B cell (primary cell): ENCODE measurements around the gene IGF2BP3. TPM values are rescaled to one million over a fixed set of nuclear protein-coding genes. Genes with fewer than 3 reads are reported as not detected.
"Not testable (repeated sequence)": the region's sequence is repeated elsewhere in the genome, so short reads cannot be mapped to it uniquely, and the experiment has no call there.

Experiments used
- ATAC-seq: fragments of 200-7000 bp; cut with Tn5 transposase; one replicate; pipeline ENCODE4 v1.10.0; 2021; ENCODE audit warnings: low read depth, mild to moderate bottlenecking, moderate number of reproducible peaks, moderate library complexity
- CTCF ChIA-PET: fragments of 350-600 bp; sonication (Branson Sonifier 250); formaldehyde crosslinking; loops from one replicate; lab custom pipeline; 2021; ENCODE audit warnings: antibody characterized with exemption, inconsistent platforms; lab: Charles Lee
- POLR2A ChIA-PET: fragments of 350-600 bp; sonication (Branson Sonifier 250); formaldehyde crosslinking; loops from one replicate; lab custom pipeline; 2021; ENCODE audit warnings: antibody characterized with exemption; lab: Charles Lee
- DNase-seq: peaks from one replicate; pipeline ENCODE4 v3.0.0; 2013
- H2AFZ ChIP-seq: 2 replicates; pipeline ENCODE4 v1.6.1; 2012; ENCODE audit warnings: mild to moderate bottlenecking, low read depth, low read length; ENCODE audit not compliant: insufficient read depth, poor library complexity, severe bottlenecking
- H3K27ac ChIP-seq, 2 donors: 1 replicate in 1 of 2; 2 replicates in 1 of 2; pipeline ENCODE4 v1.5.1; 2012 to 2013; ENCODE audit warnings: low read length in 2 of 2, mild to moderate bottlenecking in 2 of 2, moderate library complexity in 1 of 2
- H3K27me3 ChIP-seq, 4 experiments: fragments of 200-600 bp in 1 of 4; sonication (generic) in 1 of 4; replicated peaks in 1 of 4; 1 replicate in 2 of 4; 2 replicates in 2 of 4; pipeline versions ENCODE4 v1.6.1 to v1.7.0; 2013 to 2016; ENCODE audit warnings: low read length in 3 of 4, mild to moderate bottlenecking in 2 of 4, mixed read lengths in 1 of 4, moderate library complexity in 1 of 4; ENCODE audit not compliant: insufficient read depth in 4 of 4, control insufficient read depth in 3 of 4; ENCODE audit errors: control extremely low read depth in 1 of 4
- H3K36me3 ChIP-seq, 2 experiments: replicated peaks in 1 of 2; 1 replicate in 1 of 2; 2 replicates in 1 of 2; pipeline versions ENCODE4 v1.6.1 to v1.7.1; 2013; ENCODE audit warnings: low read length in 1 of 2; ENCODE audit not compliant: insufficient read depth in 2 of 2, control insufficient read depth in 1 of 2; ENCODE audit errors: control extremely low read depth in 1 of 2, extremely low read depth in 1 of 2
- H3K4me1 ChIP-seq, 2 donors: fragments of 200-600 bp in 1 of 2; sonication (generic) in 1 of 2; 1 replicate in 1 of 2; 2 replicates in 1 of 2; pipeline versions ENCODE4 v1.5.1 to v1.6.1; 2013 to 2017; ENCODE audit warnings: low read length in 2 of 2; ENCODE audit not compliant: control insufficient read depth in 2 of 2, insufficient read depth in 2 of 2
- H3K4me2 ChIP-seq: replicated peaks from 2 replicates; pipeline ENCODE3; 2012; ENCODE audit warnings: mild to moderate bottlenecking, low read depth, low read length; ENCODE audit not compliant: poor library complexity, severe bottlenecking
- H3K4me3 ChIP-seq, 5 experiments: fragments of 200-600 bp in 1 of 5; sonication (generic) in 1 of 5; 1 replicate in 3 of 5; 2 replicates in 2 of 5; pipeline versions ENCODE4 v1.5.1 to v1.7.0; 2011 to 2016; ENCODE audit warnings: low read length in 4 of 5, mild to moderate bottlenecking in 4 of 5, low read depth in 2 of 5, control low read depth in 1 of 5, moderate library complexity in 1 of 5; ENCODE audit not compliant: insufficient read depth in 1 of 5; ENCODE audit errors: control extremely low read depth in 1 of 5, extremely low read depth in 1 of 5
- H3K79me2 ChIP-seq: fragments of 200-600 bp; sonication (generic); one replicate; pipeline ENCODE4 v1.6.0; 2016; ENCODE audit warnings: low read length; ENCODE audit not compliant: control insufficient read depth, insufficient read depth
- H3K9ac ChIP-seq: fragments of 200-600 bp; sonication (generic); 2 replicates; pipeline ENCODE4 v1.6.1; 2017; ENCODE audit warnings: mild to moderate bottlenecking, low read length, moderate library complexity
- H3K9me3 ChIP-seq, 3 donors: one replicate each; pipeline versions ENCODE4 v1.6.1 to v1.7.1; 2013; ENCODE audit warnings: low read length in 2 of 3; ENCODE audit not compliant: control insufficient read depth in 2 of 3, insufficient read depth in 1 of 3; ENCODE audit errors: control extremely low read depth in 1 of 3
- H4K20me1 ChIP-seq: 2 replicates; pipeline ENCODE4 v1.6.0; 2012; ENCODE audit warnings: mild to moderate bottlenecking, low read length; ENCODE audit not compliant: insufficient read depth, control insufficient read depth, poor library complexity, severe bottlenecking
- H3K27ac Mint-ChIP-seq: one replicate; pipeline ENCODE4 v1.8.0; 2021; ENCODE audit warnings: mixed read lengths
- H3K27me3 Mint-ChIP-seq: one replicate; pipeline ENCODE4 v1.8.0; 2021; ENCODE audit warnings: mixed read lengths
- H3K4me1 Mint-ChIP-seq: one replicate; pipeline ENCODE4 v1.8.0; 2021; ENCODE audit warnings: mixed read lengths
- H3K4me3 Mint-ChIP-seq: one replicate; pipeline ENCODE4 v1.8.0; 2021; ENCODE audit warnings: mixed read lengths
- H3K9me3 Mint-ChIP-seq: one replicate; pipeline ENCODE4 v1.8.0; 2022; ENCODE audit warnings: mixed read lengths; ENCODE audit not compliant: insufficient read depth
- EZH2 ChIP-seq: IDR thresholded peaks from 2 replicates; pipeline ENCODE4 v1.6.1; 2012; ENCODE audit warnings: borderline replicate concordance, low read depth, mild to moderate bottlenecking, moderate library complexity, low read length; ENCODE audit not compliant: insufficient read depth, poor library complexity, severe bottlenecking
- WGBS: methylation state at CpG from one replicate; pipeline ENCODE4 v1.1.5; 2013; ENCODE audit warnings: missing lambda C conversion rate; ENCODE audit not compliant: insufficient coverage; 5-methylcytosine and 5-hydroxymethylcytosine counted together
- intact Hi-C: fragments of 100-400 bp; cut with micrococcal nuclease; formaldehyde crosslinking; loops from one replicate; pipeline ENCODE4 v1.10.0; 2022
- polyA plus RNA-seq: library from polyadenylated mRNA; depleted of rRNA; stranded (reverse); fragments of >200 nt; gene quantifications from 2 replicates; pipeline ENCODE4 v1.2.3, GENCODE V29; 2012
- total RNA-seq, 2 donors: library from RNA; stranded (reverse); fragments of 120-200 nt in 1 of 2; gene quantifications; 1 replicate in 1 of 2; 2 replicates in 1 of 2; pipeline versions ENCODE4 v1.2.3 to v1.2.4, GENCODE V29; 2013 to 2022

Gene IGF2BP3
- total and polyA plus RNA-seq, 2 donors (not counting 1 experiment from before 2014, with no cell fraction given), result 0.63 to 10.0 TPM

DNA sequence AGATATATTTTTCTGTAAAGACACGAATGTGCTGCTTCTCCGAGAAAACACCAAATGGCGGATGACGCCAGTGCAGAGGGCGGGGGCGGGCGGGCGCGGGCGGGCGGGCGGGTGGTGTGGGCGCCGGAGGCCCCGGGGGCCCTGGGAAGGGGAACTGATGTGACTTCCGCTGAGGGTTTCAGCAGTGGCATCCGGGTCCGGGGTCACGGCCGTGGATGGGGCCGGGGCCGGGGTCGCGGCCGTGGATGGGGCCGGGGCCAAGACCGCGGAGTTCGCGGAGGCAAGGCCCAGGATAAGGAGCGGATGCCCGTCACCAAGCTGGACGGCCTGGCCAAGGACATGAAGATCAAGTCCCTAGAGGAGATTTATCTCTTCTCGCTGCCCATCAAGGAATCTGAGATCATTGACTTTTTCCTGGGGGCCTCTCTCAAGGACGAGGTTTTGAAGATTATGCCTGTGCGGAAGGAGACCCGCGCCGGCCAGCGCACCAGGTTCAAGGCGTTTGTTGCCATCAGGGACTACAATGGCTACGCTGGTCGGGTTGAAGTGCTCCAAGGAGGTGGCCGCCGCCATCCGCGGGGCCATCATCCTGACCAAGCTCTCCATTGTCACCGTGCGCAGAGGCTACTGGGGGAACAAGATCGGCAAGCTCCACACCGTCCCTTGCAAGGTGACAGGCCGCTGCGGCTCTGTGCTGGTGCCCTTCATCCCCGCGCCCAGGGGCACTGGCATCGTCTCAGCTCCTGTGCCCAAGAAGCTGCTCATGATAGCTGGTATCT lies 20.3 kb upstream of the IGF2BP3 start:
- DNase-seq, result peak; percentile 78
- Mint-ChIP-seq H3K27ac (peak overlapping the region; percentile 87), H3K4me3 (peak overlapping the region; percentile 88), H3K4me1 (peaks cover 8% of the 10 kb centered on the region), H3K27me3 (no peaks in the 10 kb centered on the region), H3K9me3 (no peaks in the 10 kb centered on the region)
- peak overlapping the region; percentile 77 for H3K9ac ChIP-seq
- peaks cover 0 to 6% (median 0%) of the 10 kb centered on the region in 3 donors for H3K9me3 ChIP-seq
- whole genome bisulfite sequencing, result 29% methylated on average over 52 of the region's 56 CpGs
- intact Hi-C loops, result loop anchor here (2.0 kb wide), 1 partner anchor 16 kb away; no protein-coding TSS in a partner anchor
- peak overlapping the region in 1 of 2 donors; percentile 62 for H3K27ac ChIP-seq
- ChIA-PET POLR2A (interaction anchor here (0.9 kb wide), 2 partner anchors 41 to 191 kb away, joined by 3 to 5 read pairs; partner anchors contain the start of gene MALSU1), CTCF (interaction anchor here (0.8 to 2.1 kb wide), 2 partner anchors 16 to 133 kb away, joined by 4 read pairs; no protein-coding TSS in a partner anchor)
- H2AFZ ChIP-seq, result peak overlapping the region; percentile 78
- H3K4me1 ChIP-seq, result peaks cover 5 to 11% of the 10 kb centered on the region in 2 donors
- no peaks in the 10 kb centered on the region for H4K20me1 ChIP-seq
- H3K4me3 ChIP-seq, result peak overlapping the region in 4 of 5 experiments; percentile 64 to 82 (median 75)
- no peaks in the 10 kb centered on the region for H3K36me3 ChIP-seq
- no peak for TF ChIP-seq EZH2
- no peaks in the 10 kb centered on the region for H3K27me3 ChIP-seq
- peaks cover 6% of the 10 kb centered on the region for H3K79me2 ChIP-seq
- ATAC-seq, result peak; percentile 91
- H3K4me2 ChIP-seq, result peak overlapping the region; percentile 76

DNA sequence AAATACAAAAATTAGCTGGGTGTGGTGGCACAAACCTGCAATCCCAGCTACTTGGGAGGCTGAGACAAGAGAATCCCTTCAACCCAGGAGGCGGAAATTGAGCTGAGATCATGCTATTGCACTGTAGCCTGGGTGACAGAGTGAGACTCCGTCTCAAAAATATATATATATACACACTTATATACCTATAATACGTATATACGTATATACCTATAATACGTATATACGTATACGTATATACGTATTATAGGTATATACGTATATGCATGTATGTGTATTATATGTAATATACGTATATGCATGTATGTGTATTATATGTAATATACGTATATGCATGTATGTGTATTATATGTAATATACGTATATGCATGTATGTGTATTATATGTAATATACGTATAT lies 18.4 kb upstream of the IGF2BP3 start:
- 100% methylated on average over 1 of the region's 13 CpGs for WGBS
- H3K27ac Mint-ChIP-seq, H3K79me2 ChIP-seq, H3K9ac ChIP-seq, DNase-seq, H3K27me3 ChIP-seq, H3K4me1 Mint-ChIP-seq, H2AFZ ChIP-seq, H3K9me3 Mint-ChIP-seq, H3K36me3 ChIP-seq, H3K4me3 Mint-ChIP-seq, H3K4me3 ChIP-seq, H3K27me3 Mint-ChIP-seq, H4K20me1 ChIP-seq, H3K9me3 ChIP-seq, H3K4me2 ChIP-seq, intact Hi-C loops, ATAC-seq, POLR2A ChIA-PET, H3K27ac ChIP-seq: not testable (repeated sequence)
- CTCF ChIA-PET, result interaction anchor here (0.6 to 1.2 kb wide), 3 partner anchors 11 to 146 kb away, joined by 3 to 4 read pairs (median 3); no protein-coding TSS in a partner anchor
- H3K4me1 ChIP-seq, result peaks cover 5 to 11% of the 10 kb centered on the region in 2 donors
